Measurements from ENCODE around the gene PEX5L. TPM values are rescaled to one million over a fixed set of nuclear protein-coding genes. Genes with fewer than 3 reads are reported as not detected.

PEX5L gene
- total RNA-seq, 1 experiment from 2014 or later = 3.2 TPM

DNA sequence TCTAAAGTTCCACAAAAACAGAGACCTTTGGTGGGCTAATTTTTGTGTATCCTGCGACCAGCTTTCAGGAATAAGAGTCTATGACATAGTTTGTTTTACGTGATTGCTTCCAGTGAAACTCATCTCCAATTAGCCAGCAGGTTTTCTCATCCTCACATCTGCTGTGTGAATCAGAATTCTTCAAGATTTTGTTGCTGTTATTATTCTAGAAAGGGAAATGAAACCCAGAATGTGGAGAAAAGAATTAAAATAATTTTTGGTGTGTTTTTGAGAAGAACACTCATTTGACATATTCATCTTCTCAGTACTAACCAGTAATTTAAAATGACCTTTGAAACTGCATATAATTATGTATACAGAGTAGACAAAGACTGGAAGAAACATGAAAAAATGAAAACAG, 208.0 kb downstream of the PEX5L start:
- Mint-ChIP-seq H3K9me3 (no peaks in the 10 kb centered on the region), H3K4me1 (peaks cover 32% of the 10 kb centered on the region), H3K27me3 (ENCODE audit: low read depth) (no peaks in the 10 kb centered on the region), H3K36me3 (no peaks in the 10 kb centered on the region), H3K27ac (no peak overlapping the region), H3K4me3 (no peak overlapping the region)
- POLR2A ChIA-PET = no interaction called here
- no peak for DNase-seq (ENCODE audit: low spot score)
- no peak for ATAC-seq
- TF ChIP-seq, protein P1, sequence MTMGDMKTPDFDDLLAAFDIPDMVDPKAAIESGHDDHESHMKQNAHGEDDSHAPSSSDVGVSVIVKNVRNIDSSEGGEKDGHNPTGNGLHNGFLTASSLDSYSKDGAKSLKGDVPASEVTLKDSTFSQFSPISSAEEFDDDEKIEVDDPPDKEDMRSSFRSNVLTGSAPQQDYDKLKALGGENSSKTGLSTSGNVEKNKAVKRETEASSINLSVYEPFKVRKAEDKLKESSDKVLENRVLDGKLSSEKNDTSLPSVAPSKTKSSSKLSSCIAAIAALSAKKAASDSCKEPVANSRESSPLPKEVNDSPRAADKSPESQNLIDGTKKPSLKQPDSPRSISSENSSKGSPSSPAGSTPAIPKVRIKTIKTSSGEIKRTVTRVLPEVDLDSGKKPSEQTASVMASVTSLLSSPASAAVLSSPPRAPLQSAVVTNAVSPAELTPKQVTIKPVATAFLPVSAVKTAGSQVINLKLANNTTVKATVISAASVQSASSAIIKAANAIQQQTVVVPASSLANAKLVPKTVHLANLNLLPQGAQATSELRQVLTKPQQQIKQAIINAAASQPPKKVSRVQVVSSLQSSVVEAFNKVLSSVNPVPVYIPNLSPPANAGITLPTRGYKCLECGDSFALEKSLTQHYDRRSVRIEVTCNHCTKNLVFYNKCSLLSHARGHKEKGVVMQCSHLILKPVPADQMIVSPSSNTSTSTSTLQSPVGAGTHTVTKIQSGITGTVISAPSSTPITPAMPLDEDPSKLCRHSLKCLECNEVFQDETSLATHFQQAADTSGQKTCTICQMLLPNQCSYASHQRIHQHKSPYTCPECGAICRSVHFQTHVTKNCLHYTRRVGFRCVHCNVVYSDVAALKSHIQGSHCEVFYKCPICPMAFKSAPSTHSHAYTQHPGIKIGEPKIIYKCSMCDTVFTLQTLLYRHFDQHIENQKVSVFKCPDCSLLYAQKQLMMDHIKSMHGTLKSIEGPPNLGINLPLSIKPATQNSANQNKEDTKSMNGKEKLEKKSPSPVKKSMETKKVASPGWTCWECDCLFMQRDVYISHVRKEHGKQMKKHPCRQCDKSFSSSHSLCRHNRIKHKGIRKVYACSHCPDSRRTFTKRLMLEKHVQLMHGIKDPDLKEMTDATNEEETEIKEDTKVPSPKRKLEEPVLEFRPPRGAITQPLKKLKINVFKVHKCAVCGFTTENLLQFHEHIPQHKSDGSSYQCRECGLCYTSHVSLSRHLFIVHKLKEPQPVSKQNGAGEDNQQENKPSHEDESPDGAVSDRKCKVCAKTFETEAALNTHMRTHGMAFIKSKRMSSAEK (CRISPR knock-in tag; IDR thresholded peaks at IDR 0.05; ENCODE audit: borderline replicate concordance) = no peak
- TF ChIP-seq, protein P2, sequence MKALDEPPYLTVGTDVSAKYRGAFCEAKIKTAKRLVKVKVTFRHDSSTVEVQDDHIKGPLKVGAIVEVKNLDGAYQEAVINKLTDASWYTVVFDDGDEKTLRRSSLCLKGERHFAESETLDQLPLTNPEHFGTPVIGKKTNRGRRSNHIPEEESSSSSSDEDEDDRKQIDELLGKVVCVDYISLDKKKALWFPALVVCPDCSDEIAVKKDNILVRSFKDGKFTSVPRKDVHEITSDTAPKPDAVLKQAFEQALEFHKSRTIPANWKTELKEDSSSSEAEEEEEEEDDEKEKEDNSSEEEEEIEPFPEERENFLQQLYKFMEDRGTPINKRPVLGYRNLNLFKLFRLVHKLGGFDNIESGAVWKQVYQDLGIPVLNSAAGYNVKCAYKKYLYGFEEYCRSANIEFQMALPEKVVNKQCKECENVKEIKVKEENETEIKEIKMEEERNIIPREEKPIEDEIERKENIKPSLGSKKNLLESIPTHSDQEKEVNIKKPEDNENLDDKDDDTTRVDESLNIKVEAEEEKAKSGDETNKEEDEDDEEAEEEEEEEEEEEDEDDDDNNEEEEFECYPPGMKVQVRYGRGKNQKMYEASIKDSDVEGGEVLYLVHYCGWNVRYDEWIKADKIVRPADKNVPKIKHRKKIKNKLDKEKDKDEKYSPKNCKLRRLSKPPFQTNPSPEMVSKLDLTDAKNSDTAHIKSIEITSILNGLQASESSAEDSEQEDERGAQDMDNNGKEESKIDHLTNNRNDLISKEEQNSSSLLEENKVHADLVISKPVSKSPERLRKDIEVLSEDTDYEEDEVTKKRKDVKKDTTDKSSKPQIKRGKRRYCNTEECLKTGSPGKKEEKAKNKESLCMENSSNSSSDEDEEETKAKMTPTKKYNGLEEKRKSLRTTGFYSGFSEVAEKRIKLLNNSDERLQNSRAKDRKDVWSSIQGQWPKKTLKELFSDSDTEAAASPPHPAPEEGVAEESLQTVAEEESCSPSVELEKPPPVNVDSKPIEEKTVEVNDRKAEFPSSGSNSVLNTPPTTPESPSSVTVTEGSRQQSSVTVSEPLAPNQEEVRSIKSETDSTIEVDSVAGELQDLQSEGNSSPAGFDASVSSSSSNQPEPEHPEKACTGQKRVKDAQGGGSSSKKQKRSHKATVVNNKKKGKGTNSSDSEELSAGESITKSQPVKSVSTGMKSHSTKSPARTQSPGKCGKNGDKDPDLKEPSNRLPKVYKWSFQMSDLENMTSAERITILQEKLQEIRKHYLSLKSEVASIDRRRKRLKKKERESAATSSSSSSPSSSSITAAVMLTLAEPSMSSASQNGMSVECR (CRISPR knock-in tag; IDR thresholded peaks at IDR 0.05; ENCODE audit: borderline replicate concordance) = no peak
- TF ChIP-seq ZNF671 (CRISPR knock-in tag; IDR thresholded peaks at IDR 0.05) (no peak), FOXP1 (CRISPR knock-in tag; IDR thresholded peaks at IDR 0.05; ENCODE audit: borderline replicate concordance) (no peak), ZNF263 (CRISPR knock-in tag; IDR thresholded peaks at IDR 0.05; ENCODE audit: low read depth) (no peak), GRHL2 (CRISPR knock-in tag; IDR thresholded peaks at IDR 0.05; ENCODE audit: insufficient replicate concordance, severe bottlenecking) (no peak), EMX1 (CRISPR knock-in tag; IDR thresholded peaks at IDR 0.05) (no peak), IRF2 (CRISPR knock-in tag; IDR thresholded peaks at IDR 0.05; ENCODE audit: borderline replicate concordance, low read depth) (no peak), NR1H2 (CRISPR knock-in tag; IDR thresholded peaks at IDR 0.05) (no peak)
- TF ChIP-seq, protein P3, sequence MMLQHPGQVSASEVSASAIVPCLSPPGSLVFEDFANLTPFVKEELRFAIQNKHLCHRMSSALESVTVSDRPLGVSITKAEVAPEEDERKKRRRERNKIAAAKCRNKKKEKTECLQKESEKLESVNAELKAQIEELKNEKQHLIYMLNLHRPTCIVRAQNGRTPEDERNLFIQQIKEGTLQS (CRISPR knock-in tag; conservative IDR thresholded peaks at IDR 0.05) = no peak
- TF ChIP-seq, protein P4, sequence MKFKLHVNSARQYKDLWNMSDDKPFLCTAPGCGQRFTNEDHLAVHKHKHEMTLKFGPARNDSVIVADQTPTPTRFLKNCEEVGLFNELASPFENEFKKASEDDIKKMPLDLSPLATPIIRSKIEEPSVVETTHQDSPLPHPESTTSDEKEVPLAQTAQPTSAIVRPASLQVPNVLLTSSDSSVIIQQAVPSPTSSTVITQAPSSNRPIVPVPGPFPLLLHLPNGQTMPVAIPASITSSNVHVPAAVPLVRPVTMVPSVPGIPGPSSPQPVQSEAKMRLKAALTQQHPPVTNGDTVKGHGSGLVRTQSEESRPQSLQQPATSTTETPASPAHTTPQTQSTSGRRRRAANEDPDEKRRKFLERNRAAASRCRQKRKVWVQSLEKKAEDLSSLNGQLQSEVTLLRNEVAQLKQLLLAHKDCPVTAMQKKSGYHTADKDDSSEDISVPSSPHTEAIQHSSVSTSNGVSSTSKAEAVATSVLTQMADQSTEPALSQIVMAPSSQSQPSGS (CRISPR knock-in tag; IDR thresholded peaks at IDR 0.05; ENCODE audit: borderline replicate concordance, low read depth) = no peak
- TF ChIP-seq, protein P5, sequence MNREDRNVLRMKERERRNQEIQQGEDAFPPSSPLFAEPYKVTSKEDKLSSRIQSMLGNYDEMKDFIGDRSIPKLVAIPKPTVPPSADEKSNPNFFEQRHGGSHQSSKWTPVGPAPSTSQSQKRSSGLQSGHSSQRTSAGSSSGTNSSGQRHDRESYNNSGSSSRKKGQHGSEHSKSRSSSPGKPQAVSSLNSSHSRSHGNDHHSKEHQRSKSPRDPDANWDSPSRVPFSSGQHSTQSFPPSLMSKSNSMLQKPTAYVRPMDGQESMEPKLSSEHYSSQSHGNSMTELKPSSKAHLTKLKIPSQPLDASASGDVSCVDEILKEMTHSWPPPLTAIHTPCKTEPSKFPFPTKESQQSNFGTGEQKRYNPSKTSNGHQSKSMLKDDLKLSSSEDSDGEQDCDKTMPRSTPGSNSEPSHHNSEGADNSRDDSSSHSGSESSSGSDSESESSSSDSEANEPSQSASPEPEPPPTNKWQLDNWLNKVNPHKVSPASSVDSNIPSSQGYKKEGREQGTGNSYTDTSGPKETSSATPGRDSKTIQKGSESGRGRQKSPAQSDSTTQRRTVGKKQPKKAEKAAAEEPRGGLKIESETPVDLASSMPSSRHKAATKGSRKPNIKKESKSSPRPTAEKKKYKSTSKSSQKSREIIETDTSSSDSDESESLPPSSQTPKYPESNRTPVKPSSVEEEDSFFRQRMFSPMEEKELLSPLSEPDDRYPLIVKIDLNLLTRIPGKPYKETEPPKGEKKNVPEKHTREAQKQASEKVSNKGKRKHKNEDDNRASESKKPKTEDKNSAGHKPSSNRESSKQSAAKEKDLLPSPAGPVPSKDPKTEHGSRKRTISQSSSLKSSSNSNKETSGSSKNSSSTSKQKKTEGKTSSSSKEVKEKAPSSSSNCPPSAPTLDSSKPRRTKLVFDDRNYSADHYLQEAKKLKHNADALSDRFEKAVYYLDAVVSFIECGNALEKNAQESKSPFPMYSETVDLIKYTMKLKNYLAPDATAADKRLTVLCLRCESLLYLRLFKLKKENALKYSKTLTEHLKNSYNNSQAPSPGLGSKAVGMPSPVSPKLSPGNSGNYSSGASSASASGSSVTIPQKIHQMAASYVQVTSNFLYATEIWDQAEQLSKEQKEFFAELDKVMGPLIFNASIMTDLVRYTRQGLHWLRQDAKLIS (CRISPR knock-in tag; IDR thresholded peaks at IDR 0.05; ENCODE audit: borderline replicate concordance) = no peak
- TF ChIP-seq, protein P6, sequence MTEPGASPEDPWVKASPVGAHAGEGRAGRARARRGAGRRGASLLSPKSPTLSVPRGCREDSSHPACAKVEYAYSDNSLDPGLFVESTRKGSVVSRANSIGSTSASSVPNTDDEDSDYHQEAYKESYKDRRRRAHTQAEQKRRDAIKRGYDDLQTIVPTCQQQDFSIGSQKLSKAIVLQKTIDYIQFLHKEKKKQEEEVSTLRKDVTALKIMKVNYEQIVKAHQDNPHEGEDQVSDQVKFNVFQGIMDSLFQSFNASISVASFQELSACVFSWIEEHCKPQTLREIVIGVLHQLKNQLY (CRISPR knock-in tag; IDR thresholded peaks at IDR 0.05) = no peak
- CTCF ChIA-PET = interaction anchor here (1.0 to 1.8 kb wide), 2 partner anchors 23 to 100 kb away, joined by 3 to 7 read pairs; no protein-coding TSS in a partner anchor

Data from WTC11 (cell line).